Thyroid gland (tissue), 4 donors: Measurements from ENCODE around the gene ZC2HC1B. TPM values are rescaled to one million over a fixed set of nuclear protein-coding genes. Genes with fewer than 3 reads are reported as not detected.

Experiments used
- DNase-seq, 2 donors: peaks; one replicate each; pipeline ENCODE4 v3.0.0-alpha.2; 2019
- H3K27ac ChIP-seq, 3 donors: fragments of 200-600 bp; sonication (generic); 1 replicate in 2 of 3; 2 replicates in 1 of 3; pipeline ENCODE4 v1.5.1; 2016 to 2019; ENCODE audit warnings: mild to moderate bottlenecking in 1 of 3, moderate library complexity in 1 of 3
- H3K27me3 ChIP-seq: fragments of 200-600 bp; sonication (generic); one replicate; pipeline ENCODE4 v1.5.1; 2019
- H3K36me3 ChIP-seq, 2 donors: fragments of 200-600 bp; sonication (generic); one replicate each; pipeline ENCODE4 v1.5.1; 2016 to 2019
- H3K4me1 ChIP-seq, 2 donors: fragments of 200-600 bp; sonication (generic); one replicate each; pipeline ENCODE4 v1.5.1; 2017 to 2019
- H3K4me3 ChIP-seq, 3 donors: fragments of 200-600 bp; sonication (generic); replicated peaks in 1 of 3; 1 replicate in 2 of 3; 2 replicates in 1 of 3; pipeline ENCODE4 v1.5.1; 2016; ENCODE audit warnings: mild to moderate bottlenecking in 1 of 3
- H3K9me3 ChIP-seq: fragments of 200-600 bp; sonication (generic); one replicate; pipeline ENCODE4 v1.5.1; 2017
- POLR2A ChIP-seq, 2 donors: fragments of 450-650 bp; IDR thresholded peaks; one replicate each; pipeline ENCODE4 v1.6.1; 2017; ENCODE audit warnings: antibody characterized with exemption in 2 of 2, mild to moderate bottlenecking in 2 of 2, moderate library complexity in 1 of 2
- WGBS, 2 donors: methylation state at CpG; one replicate each; pipeline ENCODE4 v1.1.5; 2017; 5-methylcytosine and 5-hydroxymethylcytosine counted together
- intact Hi-C: fragments of 100-400 bp; cut with DNase I; formaldehyde crosslinking; loops from one replicate; pipeline ENCODE4 v1.15.1; 2023
- total RNA-seq, 4 donors: library from RNA; depleted of rRNA; stranded (reverse); fragments of >200 nt; gene quantifications; one replicate each; pipeline ENCODE4 v1.2.3, GENCODE V29; 2016
- TF ChIP-seq, protein P1 (sequence below), 6 experiments: fragments of 200-600 bp in 3 of 6; fragments of 450-650 bp in 3 of 6; sonication (generic) in 3 of 6; IDR thresholded peaks; one replicate each; pipeline ENCODE4 v1.5.1; 2016 to 2019; ENCODE audit warnings: antibody characterized with exemption in 6 of 6, mild to moderate bottlenecking in 2 of 6, inconsistent platforms in 1 of 6, moderate library complexity in 1 of 6

Gene ZC2HC1B
- total RNA-seq, 4 donors from 2014 or later: not detected

DNA sequence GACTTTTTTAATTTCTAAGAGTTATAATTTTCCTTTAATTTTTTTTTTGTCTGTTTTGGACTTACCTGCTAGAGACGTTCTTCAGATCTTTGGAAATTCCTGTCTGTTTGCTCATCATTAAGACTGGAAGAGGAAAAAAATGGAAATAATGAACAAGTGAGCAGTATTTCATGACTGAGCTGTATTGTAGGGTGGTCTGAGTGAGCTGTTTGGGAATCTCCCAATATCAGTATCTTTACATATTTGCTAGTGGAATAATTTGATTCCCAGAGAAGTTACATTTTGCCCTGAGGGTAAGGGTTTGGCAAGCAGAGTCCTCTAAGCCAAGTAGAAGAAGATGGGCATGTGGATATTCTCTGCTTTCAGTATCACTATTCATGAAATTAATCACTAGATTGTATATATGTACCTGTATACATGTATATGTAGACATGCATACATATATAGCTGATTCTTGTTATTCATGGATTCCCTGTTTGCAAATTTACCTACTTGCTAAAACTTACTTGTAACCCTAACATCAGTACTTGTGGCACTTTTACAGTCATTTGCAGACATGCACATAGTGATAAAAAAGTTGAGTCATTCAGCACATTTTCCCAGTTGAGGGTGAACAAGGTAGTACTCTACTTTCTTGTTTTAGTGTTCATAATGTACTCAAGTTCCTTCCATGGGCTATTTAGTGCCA lies 13.5 kb downstream of the ZC2HC1B start:
- no peak overlapping the region for H3K4me3 ChIP-seq
- no peaks in the 10 kb centered on the region for H3K36me3 ChIP-seq
- no peaks in the 10 kb centered on the region for H3K27me3 ChIP-seq
- 88 to 100% methylated on average over 1 of the region's 1 CpG for WGBS, 2 donors
- no peak for TF ChIP-seq POLR2A (IDR thresholded peaks at IDR 0.05)
- TF ChIP-seq, protein P1, sequence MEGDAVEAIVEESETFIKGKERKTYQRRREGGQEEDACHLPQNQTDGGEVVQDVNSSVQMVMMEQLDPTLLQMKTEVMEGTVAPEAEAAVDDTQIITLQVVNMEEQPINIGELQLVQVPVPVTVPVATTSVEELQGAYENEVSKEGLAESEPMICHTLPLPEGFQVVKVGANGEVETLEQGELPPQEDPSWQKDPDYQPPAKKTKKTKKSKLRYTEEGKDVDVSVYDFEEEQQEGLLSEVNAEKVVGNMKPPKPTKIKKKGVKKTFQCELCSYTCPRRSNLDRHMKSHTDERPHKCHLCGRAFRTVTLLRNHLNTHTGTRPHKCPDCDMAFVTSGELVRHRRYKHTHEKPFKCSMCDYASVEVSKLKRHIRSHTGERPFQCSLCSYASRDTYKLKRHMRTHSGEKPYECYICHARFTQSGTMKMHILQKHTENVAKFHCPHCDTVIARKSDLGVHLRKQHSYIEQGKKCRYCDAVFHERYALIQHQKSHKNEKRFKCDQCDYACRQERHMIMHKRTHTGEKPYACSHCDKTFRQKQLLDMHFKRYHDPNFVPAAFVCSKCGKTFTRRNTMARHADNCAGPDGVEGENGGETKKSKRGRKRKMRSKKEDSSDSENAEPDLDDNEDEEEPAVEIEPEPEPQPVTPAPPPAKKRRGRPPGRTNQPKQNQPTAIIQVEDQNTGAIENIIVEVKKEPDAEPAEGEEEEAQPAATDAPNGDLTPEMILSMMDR (IDR thresholded peaks at IDR 0.05): no peak
- DNase-seq: no peak
- H3K4me1 ChIP-seq: no peaks in the 10 kb centered on the region
- intact Hi-C loops: no loop called here
- no peaks in the 10 kb centered on the region for H3K9me3 ChIP-seq
- no peak overlapping the region for H3K27ac ChIP-seq

DNA sequence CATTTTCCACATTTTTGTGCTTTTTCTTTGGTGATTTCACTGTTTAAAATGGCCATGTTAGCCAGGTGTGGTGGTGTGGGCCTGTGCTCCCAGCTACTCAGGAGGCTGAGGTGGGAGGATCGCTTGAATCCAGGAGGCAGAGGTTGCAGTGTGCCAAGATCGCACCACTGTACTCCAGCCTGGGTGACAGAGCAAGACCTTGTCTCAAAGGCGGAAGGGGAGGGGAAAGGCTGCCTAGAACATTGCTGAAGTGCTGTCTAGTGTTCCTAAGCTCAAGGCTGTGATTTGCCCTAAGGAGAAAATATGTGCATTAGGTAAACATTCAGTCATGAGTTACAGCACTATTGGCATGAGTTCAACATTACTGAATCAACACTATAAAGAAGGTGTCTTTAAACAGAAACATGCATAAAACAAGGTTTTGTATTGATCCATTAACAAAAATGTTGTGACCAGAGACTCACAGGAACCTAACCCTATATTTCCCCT lies 14.0 kb downstream of the ZC2HC1B start:
- WGBS, 2 donors: 69 to 87% methylated on average over 3 of the region's 3 CpGs
- Histone ChIP-seq H3K27ac (no peak overlapping the region), H3K4me1 (no peaks in the 10 kb centered on the region), H3K9me3 (no peaks in the 10 kb centered on the region), H3K4me3 (no peak overlapping the region), H3K27me3 (no peaks in the 10 kb centered on the region), H3K36me3 (no peaks in the 10 kb centered on the region)
- TF ChIP-seq, protein P1 (IDR thresholded peaks at IDR 0.05): no peak
- TF ChIP-seq POLR2A (IDR thresholded peaks at IDR 0.05): no peak
- intact Hi-C loops: no loop called here
- no peak for DNase-seq

DNA sequence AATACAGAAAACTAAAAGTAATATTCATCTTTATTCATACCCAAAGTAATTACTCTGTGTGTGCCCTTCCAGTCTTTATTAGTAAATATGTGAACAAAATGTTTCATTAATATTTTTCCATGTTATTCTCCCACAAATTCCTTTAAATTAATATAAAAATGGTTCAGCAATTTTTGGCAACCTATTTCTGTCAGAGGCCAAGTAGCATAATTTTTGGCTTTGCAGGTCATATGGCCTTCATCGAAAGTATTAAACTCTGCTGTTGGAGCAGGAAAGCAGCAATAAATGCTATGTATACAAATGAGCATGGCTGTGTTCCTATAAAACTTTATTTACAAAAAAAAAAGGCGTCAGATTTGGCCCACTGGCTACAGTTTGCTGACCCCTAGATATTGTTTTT lies 16.1 kb downstream of the ZC2HC1B start:
- Histone ChIP-seq H3K36me3 (no peaks in the 10 kb centered on the region), H3K27me3 (no peaks in the 10 kb centered on the region), H3K27ac (no peak overlapping the region), H3K4me1 (no peaks in the 10 kb centered on the region), H3K9me3 (no peaks in the 10 kb centered on the region), H3K4me3 (no peak overlapping the region)
- 84% methylated on average over 2 of the region's 2 CpGs for WGBS, 2 donors
- intact Hi-C loops: no loop called here
- TF ChIP-seq, protein P1 (IDR thresholded peaks at IDR 0.05): no peak
- TF ChIP-seq POLR2A (IDR thresholded peaks at IDR 0.05): no peak
- DNase-seq: no peak

DNA sequence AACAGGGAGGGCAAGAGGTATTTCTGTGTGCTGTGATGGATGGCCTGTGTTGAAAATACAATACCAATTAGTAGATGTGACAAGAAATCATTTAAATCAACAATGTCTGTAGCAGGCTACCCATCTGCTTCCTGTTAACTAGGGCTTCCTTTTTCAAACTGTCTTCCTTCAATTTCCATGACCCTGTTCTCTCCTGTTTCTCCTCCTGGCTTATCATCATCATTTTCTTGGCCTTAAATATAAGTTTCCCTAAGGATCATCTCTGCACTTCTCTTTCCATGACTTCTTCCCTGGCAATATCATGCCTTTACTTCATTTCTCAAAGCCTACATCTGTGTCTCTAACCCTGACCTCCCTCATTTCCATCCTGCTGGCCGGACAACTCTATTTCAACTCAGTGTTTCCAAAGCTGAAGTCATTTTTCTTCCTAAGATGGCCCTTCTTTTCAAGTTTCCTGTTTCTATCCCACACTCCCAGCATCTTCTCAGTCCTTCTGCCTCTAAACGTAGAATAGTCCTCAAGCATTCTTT lies 18.2 kb downstream of the ZC2HC1B start:
- TF ChIP-seq POLR2A (IDR thresholded peaks at IDR 0.05): no peak
- TF ChIP-seq, protein P1 (IDR thresholded peaks at IDR 0.05): no peak
- H3K27ac ChIP-seq: no peak overlapping the region
- no peaks in the 10 kb centered on the region for H3K4me1 ChIP-seq
- 69 to 77% methylated on average over 2 of the region's 2 CpGs for WGBS, 2 donors
- no peaks in the 10 kb centered on the region for H3K36me3 ChIP-seq
- DNase-seq: no peak
- H3K27me3 ChIP-seq: no peaks in the 10 kb centered on the region
- H3K4me3 ChIP-seq: no peak overlapping the region
- intact Hi-C loops: no loop called here
- H3K9me3 ChIP-seq: no peaks in the 10 kb centered on the region

DNA sequence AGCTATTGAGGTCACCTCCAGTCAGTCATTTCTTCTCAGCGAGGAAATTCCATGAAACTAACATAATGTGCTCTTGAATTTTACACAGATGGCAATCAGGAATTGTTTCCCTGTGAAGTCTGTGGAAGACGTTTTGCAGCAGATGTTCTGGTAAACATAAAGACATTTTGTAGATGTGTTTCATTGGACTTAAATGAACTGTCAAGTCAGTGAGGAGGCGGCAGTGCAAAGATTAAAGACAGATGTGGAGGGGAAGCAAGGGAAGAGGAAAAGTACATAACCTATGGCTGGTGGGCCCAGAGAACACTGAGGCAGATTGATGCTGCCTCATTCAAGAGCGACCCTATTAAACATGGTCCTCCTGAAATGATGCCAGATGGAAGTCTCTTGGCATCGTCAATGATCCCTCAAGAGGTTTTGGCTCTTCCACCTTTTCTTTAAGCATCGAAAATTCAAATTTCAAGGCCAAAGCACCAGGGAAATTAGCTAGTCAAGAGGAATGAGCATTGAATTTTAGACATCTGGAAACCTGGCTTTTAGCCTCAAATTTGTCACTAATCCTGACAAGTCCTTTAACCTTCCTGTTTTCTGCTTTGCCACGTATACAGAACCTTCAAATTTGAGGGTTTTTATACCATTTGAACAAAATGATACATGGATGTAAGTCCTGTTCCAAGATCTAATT lies 20.1 kb downstream of the ZC2HC1B start:
- Histone ChIP-seq H3K27ac (no peak overlapping the region), H3K27me3 (no peaks in the 10 kb centered on the region), H3K4me3 (no peak overlapping the region), H3K36me3 (no peaks in the 10 kb centered on the region), H3K9me3 (no peaks in the 10 kb centered on the region), H3K4me1 (no peaks in the 10 kb centered on the region)
- TF ChIP-seq POLR2A (IDR thresholded peaks at IDR 0.05): no peak
- TF ChIP-seq, protein P1 (IDR thresholded peaks at IDR 0.05): no peak
- 79 to 82% methylated on average over 7 of the region's 7 CpGs for WGBS, 2 donors
- no peak for DNase-seq
- intact Hi-C loops: no loop called here
